HG02798 (cell line): ENCODE measurements around the gene LRBA.

ENCODE experiments used
- ATAC-seq: cut with Tn5 transposase; IDR thresholded peaks from one replicate; pipeline ENCODE4 v1.9.1; 2021; ENCODE audit warnings: mild to moderate bottlenecking; ENCODE audit not compliant: unreplicated experiment, poor library complexity

LRBA gene

GRCh38 chr4:150641612-150642011, 373.5 kb downstream of the LRBA start:
- no peak for ATAC-seq

GRCh38 chr4:150632639-150633038, 382.4 kb downstream of the LRBA start:
- no peak for ATAC-seq

- ATAC-seq, result no peak
Observed at GRCh38 chr4:150628073-150628472, 387.0 kb downstream of the LRBA start.

- ATAC-seq, result no peak
Observed at GRCh38 chr4:150625033-150625432, 390.1 kb downstream of the LRBA start.

- no peak for ATAC-seq
Observed at GRCh38 chr4:150624055-150624454, 391.0 kb downstream of the LRBA start.

- ATAC-seq, result no peak
Observed at GRCh38 chr4:150619042-150619441, 396.0 kb downstream of the LRBA start.

- no peak for ATAC-seq
Observed at GRCh38 chr4:150609131-150609530, 406.0 kb downstream of the LRBA start.

GRCh38 chr4:150600812-150601445, 414.2 kb downstream of the LRBA start:
- ATAC-seq, result no peak

- no peak for ATAC-seq
Observed at GRCh38 chr4:150599547-150599946, 415.5 kb downstream of the LRBA start.

GRCh38 chr4:150598909-150599308, 416.2 kb downstream of the LRBA start:
- no peak for ATAC-seq

GRCh38 chr4:150593996-150594395, 421.1 kb downstream of the LRBA start:
- no peak for ATAC-seq

GRCh38 chr4:150591904-150592303, 423.2 kb downstream of the LRBA start:
- no peak for ATAC-seq

GRCh38 chr4:150591406-150591805, 423.7 kb downstream of the LRBA start:
- no peak for ATAC-seq

- no peak for ATAC-seq
Observed at GRCh38 chr4:150590631-150591030, 424.5 kb downstream of the LRBA start.

- ATAC-seq, result no peak
Observed at GRCh38 chr4:150589157-150589556, 425.9 kb downstream of the LRBA start.

- ATAC-seq, result no peak
Observed at GRCh38 chr4:150588316-150588715, 426.8 kb downstream of the LRBA start.

- no peak for ATAC-seq
Observed at GRCh38 chr4:150586162-150586810, 428.8 kb downstream of the LRBA start.

GRCh38 chr4:150585611-150586010, 429.5 kb downstream of the LRBA start:
- ATAC-seq, result no peak

- ATAC-seq, result no peak
Observed at GRCh38 chr4:150584111-150584915, 430.8 kb downstream of the LRBA start.

GRCh38 chr4:150583287-150584110, 431.6 kb downstream of the LRBA start:
- no peak for ATAC-seq

- no peak for ATAC-seq
Observed at GRCh38 chr4:150582873-150583286, 432.2 kb downstream of the LRBA start.
